ENCODE results near the gene ADH1A. TPM values are rescaled to one million over a fixed set of nuclear protein-coding genes. Genes with fewer than 3 reads are reported as not detected.

ADH1A gene
- total and polyA plus RNA-seq, 2 of the 13 experiments (the other 11 are each of a cell fraction or from before 2014, with no cell fraction given): 0.13 TPM; not detected in 1

DNA sequence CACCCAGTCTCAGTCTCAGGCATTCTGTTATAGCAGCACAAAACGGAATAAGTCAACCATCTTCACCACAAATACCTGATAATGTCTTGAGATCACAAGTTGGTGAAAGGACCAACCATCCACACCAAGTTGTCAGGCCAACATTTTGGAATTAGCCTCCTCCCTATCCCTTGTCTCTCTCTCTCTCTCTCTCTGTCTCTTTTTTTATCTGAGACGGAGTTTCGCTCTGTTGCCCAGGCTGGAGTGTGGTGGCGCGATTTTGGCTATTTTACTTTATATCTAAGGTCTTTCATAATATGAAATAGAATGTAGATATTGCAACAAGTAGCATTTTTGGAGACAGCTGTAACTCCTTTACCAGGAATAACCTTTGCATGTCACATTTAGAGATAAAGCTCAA lies 15.7 kb downstream of the ADH1A start:
- Histone ChIP-seq H3K79me2 (ENCODE audit: insufficient read depth, low read length) (no peaks in the 10 kb centered on the region), H4K20me1 (ENCODE audit: insufficient read depth, low read length) (no peaks in the 10 kb centered on the region), H3K9ac (ENCODE audit: insufficient read depth, low read depth, low read length) (no peak overlapping the region), H3K27ac (ENCODE audit: extremely low read length, insufficient read depth, low read length) (no peak overlapping the region), H3K4me1 (ENCODE audit: insufficient read depth, low read length) (no peaks in the 10 kb centered on the region), H3K9me3 (ENCODE audit: low read length) (no peaks in the 10 kb centered on the region), H2AFZ (ENCODE audit: low read length) (no peak overlapping the region), H3K4me2 (ENCODE audit: low read depth, low read length) (no peak overlapping the region), H3K27me3 (ENCODE audit: control insufficient read depth in 1 of 2, insufficient read depth in 2 of 2, low read length in 2 of 2) (no peaks in the 10 kb centered on the region), H3K36me3 (replicated peaks in 1 of 2; ENCODE audit: control insufficient read depth in 1 of 2, insufficient read depth in 2 of 2, low read length in 2 of 2) (no peaks in the 10 kb centered on the region), H3K4me3 (replicated peaks in 1 of 3; ENCODE audit: insufficient read depth in 1 of 3, low read depth in 2 of 3, low read length in 3 of 3) (no peak overlapping the region)
- ATAC-seq (no peak), FAIRE-seq (no peak), DNase-seq (ENCODE audit: low spot score) (no peak)
- 76% methylated on average over 5 of the region's 5 CpGs for WGBS (ENCODE audit: low lambda C conversion rate)
- intact Hi-C loops (cut with micrococcal nuclease; ENCODE audit: unreplicated experiment) (no loop called here), in situ Hi-C loops (cut with HindIII; ENCODE audit: extremely low pct_ligation_motif_present, low pct_unique_long_range_greater_than_20kb) (no loop called here)
- ChIA-PET POLR2A (no interaction called here), CTCF (ENCODE audit: low intra/inter-chr PET ratio, low total read pairs) (no interaction called here)
- no peak for TF ChIP-seq ZBTB40 (IDR thresholded peaks at IDR 0.05)
- TF ChIP-seq ZBTB40 (CRISPR knock-in tag; IDR thresholded peaks at IDR 0.05): no peak
- TF ChIP-seq SALL1 (CRISPR knock-in tag; IDR thresholded peaks at IDR 0.05): no peak
- TF ChIP-seq, protein P1, sequence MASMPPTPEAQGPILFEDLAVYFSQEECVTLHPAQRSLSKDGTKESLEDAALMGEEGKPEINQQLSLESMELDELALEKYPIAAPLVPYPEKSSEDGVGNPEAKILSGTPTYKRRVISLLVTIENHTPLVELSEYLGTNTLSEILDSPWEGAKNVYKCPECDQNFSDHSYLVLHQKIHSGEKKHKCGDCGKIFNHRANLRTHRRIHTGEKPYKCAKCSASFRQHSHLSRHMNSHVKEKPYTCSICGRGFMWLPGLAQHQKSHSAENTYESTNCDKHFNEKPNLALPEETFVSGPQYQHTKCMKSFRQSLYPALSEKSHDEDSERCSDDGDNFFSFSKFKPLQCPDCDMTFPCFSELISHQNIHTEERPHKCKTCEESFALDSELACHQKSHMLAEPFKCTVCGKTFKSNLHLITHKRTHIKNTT (CRISPR knock-in tag; IDR thresholded peaks at IDR 0.05): no peak
- no peak for TF ChIP-seq RFXANK (CRISPR knock-in tag; IDR thresholded peaks at IDR 0.05)
- TF ChIP-seq, protein P2, sequence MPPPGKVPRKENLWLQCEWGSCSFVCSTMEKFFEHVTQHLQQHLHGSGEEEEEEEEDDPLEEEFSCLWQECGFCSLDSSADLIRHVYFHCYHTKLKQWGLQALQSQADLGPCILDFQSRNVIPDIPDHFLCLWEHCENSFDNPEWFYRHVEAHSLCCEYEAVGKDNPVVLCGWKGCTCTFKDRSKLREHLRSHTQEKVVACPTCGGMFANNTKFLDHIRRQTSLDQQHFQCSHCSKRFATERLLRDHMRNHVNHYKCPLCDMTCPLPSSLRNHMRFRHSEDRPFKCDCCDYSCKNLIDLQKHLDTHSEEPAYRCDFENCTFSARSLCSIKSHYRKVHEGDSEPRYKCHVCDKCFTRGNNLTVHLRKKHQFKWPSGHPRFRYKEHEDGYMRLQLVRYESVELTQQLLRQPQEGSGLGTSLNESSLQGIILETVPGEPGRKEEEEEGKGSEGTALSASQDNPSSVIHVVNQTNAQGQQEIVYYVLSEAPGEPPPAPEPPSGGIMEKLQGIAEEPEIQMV (CRISPR knock-in tag; IDR thresholded peaks at IDR 0.05; ENCODE audit: low read depth): no peak
- no peak for TF ChIP-seq MTF1 (CRISPR knock-in tag; IDR thresholded peaks at IDR 0.05)
- BruUV-seq (replicated peaks): no TSS peak

All from HepG2 (cell line).